Urinary bladder (tissue), 4 donors: ENCODE measurements around the gene GSG1. TPM values are rescaled to one million over a fixed set of nuclear protein-coding genes. Genes with fewer than 3 reads are reported as not detected.

Source experiments
- DNase-seq: peaks from one replicate; pipeline ENCODE4 v3.0.0-alpha.2; 2015; ENCODE audit errors: extremely low spot score
- H3K27ac ChIP-seq: one replicate; pipeline ENCODE4 v1.5.1; 2013; ENCODE audit warnings: low read depth, mild to moderate bottlenecking, moderate library complexity
- H3K36me3 ChIP-seq: one replicate; pipeline ENCODE4 v1.6.1; 2013; ENCODE audit warnings: mild to moderate bottlenecking, moderate library complexity; ENCODE audit not compliant: insufficient read depth
- H3K4me1 ChIP-seq: one replicate; pipeline ENCODE4 v1.6.1; 2013; ENCODE audit warnings: mild to moderate bottlenecking, moderate library complexity; ENCODE audit not compliant: insufficient read depth
- H3K4me3 ChIP-seq: one replicate; pipeline ENCODE4 v1.5.1; 2013; ENCODE audit warnings: low read depth, low read length
- WGBS: extraction: QIAGEN DNeasy Blood & Tissue Kit; methylation state at CpG from one replicate; pipeline ENCODE4 v1.1.7; 2013; 5-methylcytosine and 5-hydroxymethylcytosine counted together
- polyA plus RNA-seq: library from polyadenylated mRNA; stranded (reverse); fragments of 200-250 nt; gene quantifications from one replicate; pipeline ENCODE4 v1.2.3, GENCODE V29; 2013
- total RNA-seq: library from RNA; depleted of rRNA; stranded (reverse); fragments of >200 nt; gene quantifications from one replicate; pipeline ENCODE4 v1.2.3, GENCODE V29; 2014
- donor health status: healthy with polysubstance abuse.
- donor health status: healthy.

GSG1 gene
- total and polyA plus RNA-seq, 2 donors, result 1.1 TPM; not detected in 1

- no peaks in the 10 kb centered on the region for H3K4me1 ChIP-seq
- H3K27ac ChIP-seq, result no peak overlapping the region
- no peaks in the 10 kb centered on the region for H3K36me3 ChIP-seq
- WGBS, result 97% methylated on average over 1 of the region's 1 CpG
- no peak for DNase-seq
- no peak overlapping the region for H3K4me3 ChIP-seq
Measured at GRCh38 chr12:13106666-13107065, 3.2 kb upstream of the GSG1 start.

GRCh38 chr12:13105781-13106180, 2.3 kb upstream of the GSG1 start:
- Histone ChIP-seq H3K27ac (no peak overlapping the region), H3K4me3 (no peak overlapping the region), H3K4me1 (no peaks in the 10 kb centered on the region), H3K36me3 (no peaks in the 10 kb centered on the region)
- DNase-seq, result no peak
- WGBS, result 83% methylated on average over 1 of the region's 1 CpG

GRCh38 chr12:13104409-13104808, 942 bp upstream of the GSG1 start:
- H3K36me3 ChIP-seq, result no peaks in the 10 kb centered on the region
- H3K4me1 ChIP-seq, result no peaks in the 10 kb centered on the region
- no peak overlapping the region for H3K27ac ChIP-seq
- no peak overlapping the region for H3K4me3 ChIP-seq
- DNase-seq, result no peak
- 91% methylated on average over 3 of the region's 3 CpGs for WGBS

- WGBS, result 58% methylated on average over 7 of the region's 7 CpGs
- H3K36me3 ChIP-seq, result no peaks in the 10 kb centered on the region
- H3K4me3 ChIP-seq, result no peak overlapping the region
- no peak for DNase-seq
- H3K4me1 ChIP-seq, result no peaks in the 10 kb centered on the region
- peak overlapping the region; percentile 3 for H3K27ac ChIP-seq
Measured at GRCh38 chr12:13102461-13103195, 839 bp downstream of the GSG1 start.

GRCh38 chr12:13101821-13102375, 1.6 kb downstream of the GSG1 start:
- WGBS, result 65% methylated on average over 10 of the region's 10 CpGs
- Histone ChIP-seq H3K4me1 (no peaks in the 10 kb centered on the region), H3K36me3 (no peaks in the 10 kb centered on the region), H3K27ac (peak overlapping the region; percentile 98), H3K4me3 (peak overlapping the region; percentile 44)
- no peak for DNase-seq

DNA sequence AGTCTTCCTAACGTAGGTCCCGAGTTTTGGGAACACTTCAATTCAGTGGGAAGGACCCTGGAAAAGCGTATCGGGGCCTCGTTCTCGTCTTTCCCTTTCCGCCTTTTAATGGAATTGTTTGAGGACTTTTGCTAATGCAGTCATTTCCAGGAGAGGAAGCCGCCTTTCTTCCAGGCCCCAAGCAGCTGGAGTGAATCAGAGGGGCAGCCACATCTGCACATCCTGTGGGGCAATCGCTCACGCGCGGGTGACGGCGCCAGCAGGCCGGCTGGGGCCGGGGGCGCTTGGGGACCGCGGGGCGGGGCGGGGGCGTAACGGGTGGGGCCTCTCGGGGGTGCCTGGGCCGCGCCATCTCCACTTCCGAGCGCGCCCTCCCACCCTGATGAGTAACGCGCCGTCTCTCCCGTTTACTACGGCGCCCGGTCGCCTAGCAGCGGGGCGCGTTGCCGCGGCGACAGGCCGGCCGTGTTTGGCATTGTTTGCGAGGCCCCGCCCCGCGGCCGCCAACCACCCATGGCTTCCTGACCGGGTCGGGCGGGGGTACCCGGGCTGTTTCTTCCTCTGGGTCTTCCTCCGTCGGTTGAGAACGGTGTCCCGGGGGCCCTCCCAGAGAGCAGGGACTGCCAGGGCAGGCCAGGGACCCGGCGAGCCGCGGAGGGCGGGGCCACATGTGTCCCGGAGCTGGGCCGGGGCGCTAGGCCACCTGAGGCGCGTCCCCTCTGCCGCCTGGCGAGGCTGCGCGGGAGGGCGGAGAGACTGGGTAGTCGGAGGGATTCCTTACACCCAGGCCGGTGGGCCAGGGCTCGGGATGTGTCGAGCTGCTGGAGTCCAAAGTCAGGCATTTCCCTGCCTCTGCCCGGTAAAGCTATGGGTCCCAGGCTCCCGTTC, 2.3 kb downstream of the GSG1 start:
- Histone ChIP-seq H3K4me3 (peak overlapping the region; percentile 44), H3K27ac (peak overlapping the region; percentile 98), H3K36me3 (no peaks in the 10 kb centered on the region), H3K4me1 (no peaks in the 10 kb centered on the region)
- DNase-seq, result no peak
- 3% methylated on average over 79 of the region's 79 CpGs for WGBS

DNA sequence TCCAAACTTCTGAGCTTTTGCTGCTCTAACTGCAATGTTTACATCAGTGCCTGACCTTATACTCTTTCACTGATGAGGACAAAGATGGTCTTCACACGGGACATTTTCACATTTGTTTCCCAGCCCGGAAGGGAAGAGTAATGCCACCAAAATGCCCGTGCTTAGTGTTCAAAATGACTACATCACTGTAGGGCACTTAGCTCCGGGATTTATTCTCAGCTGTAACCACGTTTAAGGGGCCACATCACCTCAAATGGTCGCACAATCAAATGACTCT, 2.9 kb downstream of the GSG1 start:
- Histone ChIP-seq H3K36me3 (no peaks in the 10 kb centered on the region), H3K4me3 (peak overlapping the region; percentile 26), H3K4me1 (no peaks in the 10 kb centered on the region), H3K27ac (peak overlapping the region; percentile 88)
- 21% methylated on average over 6 of the region's 6 CpGs for WGBS
- no peak for DNase-seq

DNA sequence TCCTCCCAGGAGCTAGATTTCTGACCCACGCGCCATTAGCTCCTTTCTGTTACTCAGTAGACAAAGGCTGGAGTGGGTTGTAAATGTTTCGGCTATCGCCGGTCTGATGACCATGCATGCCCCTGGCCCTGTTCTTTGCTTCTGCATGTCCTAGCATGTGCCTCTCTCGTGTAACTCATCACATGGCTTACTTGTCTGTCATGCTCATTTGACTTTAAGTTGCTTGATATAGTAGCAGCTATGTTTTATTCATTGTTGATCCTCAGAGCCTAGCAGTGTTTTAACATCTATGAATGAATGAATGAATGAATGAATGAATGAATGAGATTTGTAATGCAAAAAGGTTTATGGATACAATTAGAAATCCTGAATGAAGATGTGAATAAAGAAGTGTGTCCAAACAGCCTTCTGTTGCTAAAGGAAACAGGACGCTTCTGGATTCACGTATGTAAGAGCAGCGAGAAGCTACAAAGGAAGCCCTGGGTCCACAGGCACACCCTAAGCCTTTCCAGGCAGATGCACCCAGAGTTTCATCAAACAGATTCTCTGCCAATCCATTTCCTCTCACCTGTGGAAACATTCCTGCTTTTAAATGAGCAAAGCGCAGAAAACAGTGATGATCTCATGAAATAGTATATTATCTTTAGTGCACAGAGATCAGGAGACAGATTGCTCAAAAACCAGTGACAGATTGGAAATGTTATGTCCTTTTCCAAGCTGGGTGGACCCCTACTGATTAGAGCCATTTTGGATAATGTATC, 3.4 kb downstream of the GSG1 start:
- Histone ChIP-seq H3K4me1 (no peaks in the 10 kb centered on the region), H3K36me3 (no peaks in the 10 kb centered on the region), H3K4me3 (no peak overlapping the region), H3K27ac (peak overlapping the region; percentile 88)
- no peak for DNase-seq
- whole genome bisulfite sequencing, result 86% methylated on average over 10 of the region's 10 CpGs

- Histone ChIP-seq H3K36me3 (no peaks in the 10 kb centered on the region), H3K4me3 (no peak overlapping the region), H3K4me1 (no peaks in the 10 kb centered on the region), H3K27ac (peak overlapping the region; percentile 68)
- WGBS, result 72% methylated on average over 8 of the region's 8 CpGs
- no peak for DNase-seq
Measured at GRCh38 chr12:13099066-13099843, 4.2 kb downstream of the GSG1 start.

- Histone ChIP-seq H3K4me1 (no peaks in the 10 kb centered on the region), H3K27ac (peak overlapping the region; percentile 72), H3K4me3 (no peak overlapping the region), H3K36me3 (no peaks in the 10 kb centered on the region)
- 54% methylated on average over 9 of the region's 9 CpGs for WGBS
- no peak for DNase-seq
Measured at GRCh38 chr12:13097491-13098011, 5.9 kb downstream of the GSG1 start.

GRCh38 chr12:13095266-13095995, 8.0 kb downstream of the GSG1 start:
- no peak overlapping the region for H3K27ac ChIP-seq

GRCh38 chr12:13094367-13094766, 9.1 kb downstream of the GSG1 start:
- no peak for DNase-seq
- Histone ChIP-seq H3K27ac (no peak overlapping the region), H3K4me3 (no peak overlapping the region), H3K36me3 (no peaks in the 10 kb centered on the region), H3K4me1 (no peaks in the 10 kb centered on the region)
- 37% methylated on average over 3 of the region's 3 CpGs for WGBS

More at GRCh38 chr12:13095266-13095995, 8.0 kb downstream of the GSG1 start:
- no peaks in the 10 kb centered on the region for H3K4me1 ChIP-seq
- H3K36me3 ChIP-seq, result no peaks in the 10 kb centered on the region
- no peak overlapping the region for H3K4me3 ChIP-seq
- WGBS, result 87% methylated on average over 8 of the region's 8 CpGs
- DNase-seq, result no peak
